HFFc6 (cell line): ENCODE data around the gene PGM5. TPM values are rescaled to one million over a fixed set of nuclear protein-coding genes. Genes with fewer than 3 reads are reported as not detected.

ENCODE experiments used
- DNase-seq: peaks from one replicate; pipeline ENCODE4 v3.0.0-alpha.2; 2018
- H3K27ac Mint-ChIP-seq: 2 replicates; pipeline ENCODE4 v1.8.0; 2020; ENCODE audit warnings: mild to moderate bottlenecking, mixed read lengths
- H3K27me3 Mint-ChIP-seq: 2 replicates; pipeline ENCODE4 v1.8.0; 2021; ENCODE audit warnings: mild to moderate bottlenecking, moderate library complexity, mixed read lengths; ENCODE audit not compliant: insufficient read depth
- H3K36me3 Mint-ChIP-seq: 2 replicates; pipeline ENCODE4 v1.8.0; 2021; ENCODE audit warnings: low read depth, mixed read lengths
- H3K4me1 Mint-ChIP-seq: 2 replicates; pipeline ENCODE4 v1.8.0; 2020; ENCODE audit warnings: low read depth, mixed read lengths
- H3K4me3 Mint-ChIP-seq: 2 replicates; pipeline ENCODE4 v1.8.0; 2020; ENCODE audit warnings: mild to moderate bottlenecking, moderate library complexity, mixed read lengths
- H3K9me3 Mint-ChIP-seq: 2 replicates; pipeline ENCODE4 v1.8.0; 2020; ENCODE audit warnings: mild to moderate bottlenecking, mixed read lengths
- total RNA-seq, 6 experiments: library from RNA; stranded (reverse); fragmentation: NEBNext Ultra II Directional; extraction: Animal tissue kit (Norgen Biotek cat#: 25700); gene quantifications; 2 replicates in 1 of 6; 3 replicates in 5 of 6; pipeline ENCODE4 v1.2.3, GENCODE V29; 2021
- TF ChIP-seq, protein P1 (sequence below): fragments of 200-600 bp; sonication (generic); IDR thresholded peaks from 2 replicates; pipeline ENCODE4 v1.5.0; 2021; ENCODE audit warnings: antibody characterized with exemption, mild to moderate bottlenecking

Gene PGM5
- total RNA-seq, 6 experiments from 2014 or later: 0.24 to 0.85 (median 0.35) TPM; not detected in 1

DNA sequence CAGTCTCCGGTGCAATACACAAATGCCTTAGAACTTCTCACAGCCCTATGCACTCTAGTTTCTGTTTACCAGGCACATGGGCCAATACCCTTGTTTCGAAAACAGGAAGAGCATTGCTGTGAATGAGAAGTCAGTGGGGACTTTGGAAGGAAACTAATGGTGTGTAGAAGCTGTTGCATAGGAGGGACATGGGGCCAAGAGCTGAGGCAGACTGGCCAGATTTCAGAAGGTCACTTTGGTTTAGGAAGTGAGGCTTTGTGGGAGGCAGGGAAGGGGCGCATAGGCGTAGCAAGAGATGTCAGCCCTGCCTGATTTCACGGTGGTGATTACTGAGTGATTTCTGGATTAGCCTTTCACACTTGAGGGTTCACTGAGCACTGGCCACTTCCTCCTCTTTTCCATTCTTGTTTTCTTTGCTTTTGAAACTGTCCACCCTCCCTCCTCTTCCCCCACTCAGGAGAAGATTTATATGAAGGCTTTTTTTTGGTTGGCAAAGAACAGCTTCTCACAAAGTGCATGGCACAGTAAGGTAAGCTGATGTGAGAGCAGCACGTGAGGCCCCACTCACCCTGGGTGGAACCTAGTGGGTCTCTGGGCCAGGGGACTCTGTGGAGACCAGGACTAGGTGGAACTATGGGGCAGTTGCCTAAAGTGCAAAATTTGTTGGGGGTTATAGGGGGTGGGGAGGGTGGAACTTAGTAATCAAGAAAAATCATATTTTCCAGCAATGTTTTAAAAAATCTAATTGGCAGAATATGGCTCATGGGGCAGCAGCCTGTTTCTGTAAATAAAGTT is 190.4 kb downstream of the PGM5 start:
- TF ChIP-seq, protein P1, sequence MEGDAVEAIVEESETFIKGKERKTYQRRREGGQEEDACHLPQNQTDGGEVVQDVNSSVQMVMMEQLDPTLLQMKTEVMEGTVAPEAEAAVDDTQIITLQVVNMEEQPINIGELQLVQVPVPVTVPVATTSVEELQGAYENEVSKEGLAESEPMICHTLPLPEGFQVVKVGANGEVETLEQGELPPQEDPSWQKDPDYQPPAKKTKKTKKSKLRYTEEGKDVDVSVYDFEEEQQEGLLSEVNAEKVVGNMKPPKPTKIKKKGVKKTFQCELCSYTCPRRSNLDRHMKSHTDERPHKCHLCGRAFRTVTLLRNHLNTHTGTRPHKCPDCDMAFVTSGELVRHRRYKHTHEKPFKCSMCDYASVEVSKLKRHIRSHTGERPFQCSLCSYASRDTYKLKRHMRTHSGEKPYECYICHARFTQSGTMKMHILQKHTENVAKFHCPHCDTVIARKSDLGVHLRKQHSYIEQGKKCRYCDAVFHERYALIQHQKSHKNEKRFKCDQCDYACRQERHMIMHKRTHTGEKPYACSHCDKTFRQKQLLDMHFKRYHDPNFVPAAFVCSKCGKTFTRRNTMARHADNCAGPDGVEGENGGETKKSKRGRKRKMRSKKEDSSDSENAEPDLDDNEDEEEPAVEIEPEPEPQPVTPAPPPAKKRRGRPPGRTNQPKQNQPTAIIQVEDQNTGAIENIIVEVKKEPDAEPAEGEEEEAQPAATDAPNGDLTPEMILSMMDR: no peak
- Mint-ChIP-seq H3K4me3 (no peak overlapping the region), H3K4me1 (no peaks in the 10 kb centered on the region), H3K36me3 (no peaks in the 10 kb centered on the region), H3K9me3 (peaks cover 11% of the 10 kb centered on the region; the same call in 1 of the 2 replicates), H3K27ac (no peak overlapping the region), H3K27me3 (peaks cover 1% of the 10 kb centered on the region; the same call in 1 of the 2 replicates)
- DNase-seq: no peak

DNA sequence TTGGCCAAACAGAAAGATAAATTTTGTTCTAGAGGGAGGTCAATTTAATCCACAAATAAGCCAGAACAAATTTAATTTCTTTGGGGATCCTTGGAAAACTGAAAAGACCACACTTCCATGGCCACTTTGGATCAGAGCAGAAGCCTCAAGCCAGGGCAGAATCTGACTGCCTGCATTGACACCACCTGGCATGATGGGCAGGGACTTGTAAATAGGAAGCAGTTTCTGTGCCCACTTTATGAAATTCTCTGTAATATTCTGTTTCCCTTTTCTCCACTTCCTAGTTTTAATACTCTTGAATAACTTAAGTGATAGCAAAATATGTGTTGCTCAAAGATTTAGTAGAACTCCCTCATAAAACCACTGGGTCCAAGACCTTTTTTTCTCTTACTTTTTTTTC is 191.0 kb downstream of the PGM5 start:
- no peak overlapping the region for H3K4me3 Mint-ChIP-seq
- H3K4me1 Mint-ChIP-seq: no peaks in the 10 kb centered on the region; the same call in 1 of the 2 replicates
- TF ChIP-seq, protein P1: no peak
- peaks cover 11% of the 10 kb centered on the region for H3K9me3 Mint-ChIP-seq
- no peaks in the 10 kb centered on the region for H3K36me3 Mint-ChIP-seq
- DNase-seq: no peak
- H3K27ac Mint-ChIP-seq: no peak overlapping the region
- H3K27me3 Mint-ChIP-seq: peaks cover 1% of the 10 kb centered on the region; the same call in 1 of the 2 replicates

- H3K27me3 Mint-ChIP-seq: peaks cover 1% of the 10 kb centered on the region; the same call in 1 of the 2 replicates
- TF ChIP-seq, protein P1: no peak
- H3K36me3 Mint-ChIP-seq: no peaks in the 10 kb centered on the region
- no peak overlapping the region for H3K27ac Mint-ChIP-seq
- no peak for DNase-seq
- H3K4me3 Mint-ChIP-seq: no peak overlapping the region
- H3K4me1 Mint-ChIP-seq: peaks cover 7% of the 10 kb centered on the region; the same call in 1 of the 2 replicates
- H3K9me3 Mint-ChIP-seq: peaks cover 11% of the 10 kb centered on the region
Measured at GRCh38 chr9:68548241-68548640, 191.8 kb downstream of the PGM5 start.

DNA sequence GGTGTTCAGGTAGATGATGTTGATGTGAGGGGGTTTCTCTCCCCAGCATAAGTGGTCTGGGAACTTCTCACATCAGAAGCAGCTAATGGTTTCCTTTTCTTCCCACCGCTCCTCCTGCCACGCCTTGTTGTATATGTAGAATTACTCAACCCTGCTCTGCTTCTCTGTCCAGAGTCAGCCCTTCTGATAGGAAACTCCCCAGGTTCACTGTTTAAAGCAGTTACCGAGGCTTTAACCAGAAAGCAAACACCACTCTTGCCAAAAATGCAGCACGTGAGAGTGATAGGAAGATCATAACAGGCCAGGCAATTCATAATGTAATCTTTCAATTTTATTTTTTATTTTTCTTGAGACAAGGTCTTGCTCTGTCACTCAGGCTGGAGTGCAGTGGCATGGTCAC is 194.8 kb downstream of the PGM5 start:
- peaks cover 7% of the 10 kb centered on the region; the same call in 1 of the 2 replicates for H3K4me1 Mint-ChIP-seq
- no peak for DNase-seq
- H3K9me3 Mint-ChIP-seq: peaks cover 11% of the 10 kb centered on the region
- H3K4me3 Mint-ChIP-seq: no peak overlapping the region
- H3K27me3 Mint-ChIP-seq: peaks cover 1% of the 10 kb centered on the region; the same call in 1 of the 2 replicates
- H3K27ac Mint-ChIP-seq: no peak overlapping the region
- TF ChIP-seq, protein P1: no peak
- H3K36me3 Mint-ChIP-seq: no peaks in the 10 kb centered on the region

DNA sequence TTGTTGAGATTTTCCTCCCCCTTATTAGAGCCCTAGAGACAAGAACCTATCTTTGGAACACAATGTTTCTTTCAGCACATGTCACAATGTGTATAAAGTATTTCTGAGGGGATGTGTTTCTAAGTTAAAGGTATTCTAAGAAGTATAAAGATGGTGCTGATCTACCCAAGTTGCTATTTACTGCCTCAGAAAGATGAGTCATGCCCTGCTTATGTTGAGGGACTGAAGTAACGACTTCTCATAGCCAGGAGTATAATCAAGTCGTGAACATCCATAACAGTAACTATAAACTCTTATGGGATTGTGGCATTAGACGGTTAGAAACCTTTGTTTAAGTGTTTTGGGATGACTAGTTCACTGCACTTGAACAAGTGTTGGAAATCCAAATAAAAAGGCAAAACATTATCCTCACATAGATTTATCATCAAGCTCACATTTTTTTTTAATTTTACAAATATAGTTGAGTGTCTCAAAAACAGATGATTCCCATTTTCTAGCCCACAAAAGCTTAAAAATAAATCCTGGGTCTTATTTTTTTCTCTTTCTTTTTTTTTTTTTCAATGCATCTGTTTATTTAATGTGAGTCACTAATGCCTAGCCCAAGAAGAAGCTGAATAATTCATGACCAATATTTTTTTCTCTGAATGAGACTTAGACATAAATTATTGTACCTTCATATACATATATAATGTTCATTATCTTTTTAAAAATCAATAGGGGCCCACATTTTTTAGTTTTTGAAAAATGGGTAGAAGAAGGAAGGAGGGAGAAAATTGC is 196.5 kb downstream of the PGM5 start:
- TF ChIP-seq, protein P1: no peak
- no peaks in the 10 kb centered on the region for H3K36me3 Mint-ChIP-seq
- H3K4me1 Mint-ChIP-seq: peaks cover 7% of the 10 kb centered on the region; the same call in 1 of the 2 replicates
- no peaks in the 10 kb centered on the region; the same call in 1 of the 2 replicates for H3K27me3 Mint-ChIP-seq
- DNase-seq: peak; percentile 13
- peaks cover under 1% of the 10 kb centered on the region for H3K9me3 Mint-ChIP-seq
- no peak overlapping the region for H3K27ac Mint-ChIP-seq
- H3K4me3 Mint-ChIP-seq: no peak overlapping the region
